ENCODE measurements around the gene DCC. TPM values are rescaled to one million over a fixed set of nuclear protein-coding genes. Genes with fewer than 3 reads are reported as not detected.

The DCC gene
- total and polyA plus RNA-seq, 2 donors (not counting 1 experiment from before 2014, with no cell fraction given) = 0.14 TPM; not detected in 1

GRCh38 chr18:52572036-52573000 is 232.3 kb downstream of the DCC start:
- H3K4me1 ChIP-seq (ENCODE audit: control insufficient read depth, extremely low read depth, insufficient read depth, low read length) = no peaks in the 10 kb centered on the region
- H3K79me2 ChIP-seq (ENCODE audit: control insufficient read depth, insufficient read depth, low read length) = no peaks in the 10 kb centered on the region
- no peak overlapping the region for H3K9ac ChIP-seq (ENCODE audit: insufficient read depth, low read length)
- no peaks in the 10 kb centered on the region for H3K36me3 ChIP-seq (ENCODE audit: control insufficient read depth, insufficient read depth, low read length)
- no peak overlapping the region for H3K4me3 ChIP-seq (replicated peaks in 1 of 4; ENCODE audit: control extremely low read depth in 1 of 4, insufficient read depth in 1 of 4, low read depth in 3 of 4, low read length in 4 of 4)
- no peak for DNase-seq (ENCODE audit: low read depth in 2 of 2)
- no peak overlapping the region for H2AFZ ChIP-seq (ENCODE audit: low read length)
- H3K4me2 ChIP-seq (ENCODE audit: extremely low read depth, insufficient read depth, low read length) = no peak overlapping the region
- H4K20me1 ChIP-seq (ENCODE audit: control insufficient read depth, extremely low read depth, insufficient read depth, low read length) = no peaks in the 10 kb centered on the region
- no peaks in the 10 kb centered on the region for H3K9me3 ChIP-seq (ENCODE audit: control insufficient read depth, insufficient read depth, low read depth, low read length)
- no peak overlapping the region for H3K27ac ChIP-seq (ENCODE audit: insufficient read depth, low read length)
- H3K27me3 ChIP-seq (ENCODE audit: control insufficient read depth, insufficient read depth, low read length) = no peaks in the 10 kb centered on the region
- TF ChIP-seq CTCF (conservative IDR thresholded peaks at IDR 0.05 in 1 of 2, IDR thresholded peaks at IDR 0.05 in 1 of 2; ENCODE audit: low read depth in 1 of 2, low read length in 2 of 2) (no peak), EZH2 (IDR thresholded peaks at IDR 0.05; ENCODE audit: low read length, missing control alignments) (no peak)

- Histone ChIP-seq H3K27ac (ENCODE audit: insufficient read depth, low read length) (no peak overlapping the region), H2AFZ (ENCODE audit: low read length) (no peak overlapping the region), H4K20me1 (ENCODE audit: control insufficient read depth, extremely low read depth, insufficient read depth, low read length) (no peaks in the 10 kb centered on the region), H3K79me2 (ENCODE audit: control insufficient read depth, insufficient read depth, low read length) (no peaks in the 10 kb centered on the region), H3K4me2 (ENCODE audit: extremely low read depth, insufficient read depth, low read length) (no peak overlapping the region), H3K4me3 (replicated peaks in 1 of 4; ENCODE audit: control extremely low read depth in 1 of 4, insufficient read depth in 1 of 4, low read depth in 3 of 4, low read length in 4 of 4) (no peak overlapping the region), H3K9ac (ENCODE audit: insufficient read depth, low read length) (no peak overlapping the region), H3K27me3 (ENCODE audit: control insufficient read depth, insufficient read depth, low read length) (no peaks in the 10 kb centered on the region), H3K4me1 (ENCODE audit: control insufficient read depth, extremely low read depth, insufficient read depth, low read length) (no peaks in the 10 kb centered on the region), H3K9me3 (ENCODE audit: control insufficient read depth, insufficient read depth, low read depth, low read length) (no peaks in the 10 kb centered on the region), H3K36me3 (ENCODE audit: control insufficient read depth, insufficient read depth, low read length) (no peaks in the 10 kb centered on the region)
- no peak for TF ChIP-seq CTCF (conservative IDR thresholded peaks at IDR 0.05 in 1 of 2, IDR thresholded peaks at IDR 0.05 in 1 of 2; ENCODE audit: low read depth in 1 of 2, low read length in 2 of 2)
- TF ChIP-seq EZH2 (IDR thresholded peaks at IDR 0.05; ENCODE audit: low read length, missing control alignments) = no peak
- DNase-seq (ENCODE audit: low read depth in 2 of 2) = no peak
Measured at GRCh38 chr18:52577795-52578194, 237.8 kb downstream of the DCC start.

- Histone ChIP-seq H3K4me2 (ENCODE audit: extremely low read depth, insufficient read depth, low read length) (no peak overlapping the region), H3K4me3 (replicated peaks in 1 of 4; ENCODE audit: control extremely low read depth in 1 of 4, insufficient read depth in 1 of 4, low read depth in 3 of 4, low read length in 4 of 4) (no peak overlapping the region), H2AFZ (ENCODE audit: low read length) (no peak overlapping the region), H3K27ac (ENCODE audit: insufficient read depth, low read length) (no peak overlapping the region), H3K79me2 (ENCODE audit: control insufficient read depth, insufficient read depth, low read length) (no peaks in the 10 kb centered on the region), H3K27me3 (ENCODE audit: control insufficient read depth, insufficient read depth, low read length) (no peaks in the 10 kb centered on the region), H3K4me1 (ENCODE audit: control insufficient read depth, extremely low read depth, insufficient read depth, low read length) (no peaks in the 10 kb centered on the region), H3K9ac (ENCODE audit: insufficient read depth, low read length) (no peak overlapping the region), H4K20me1 (ENCODE audit: control insufficient read depth, extremely low read depth, insufficient read depth, low read length) (no peaks in the 10 kb centered on the region), H3K9me3 (ENCODE audit: control insufficient read depth, insufficient read depth, low read depth, low read length) (no peaks in the 10 kb centered on the region), H3K36me3 (ENCODE audit: control insufficient read depth, insufficient read depth, low read length) (no peaks in the 10 kb centered on the region)
- DNase-seq (ENCODE audit: low read depth in 2 of 2) = no peak
- TF ChIP-seq EZH2 (IDR thresholded peaks at IDR 0.05; ENCODE audit: low read length, missing control alignments) (no peak), CTCF (conservative IDR thresholded peaks at IDR 0.05 in 1 of 2, IDR thresholded peaks at IDR 0.05 in 1 of 2; ENCODE audit: low read depth in 1 of 2, low read length in 2 of 2) (no peak)
Measured at GRCh38 chr18:52582061-52582460, 242.1 kb downstream of the DCC start.

Data from fibroblast of lung (primary cell).